ENCODE results near the gene UNC13A. TPM values are rescaled to one million over a fixed set of nuclear protein-coding genes. Genes with fewer than 3 reads are reported as not detected.
A peak's percentile ranks its signal among the peaks of the same experiment; 100 is the strongest.

Gene UNC13A
- total and polyA plus RNA-seq, 2 of the 8 experiments (the other 6 are each of a cell fraction or from before 2014, with no cell fraction given): 13.1 to 47.6 TPM

GRCh38 chr19:17576758-17577456, 111.2 kb downstream of the UNC13A start:
- Histone ChIP-seq H4K20me1 (replicated peaks in 1 of 2; ENCODE audit: control insufficient read depth in 1 of 2, insufficient read depth in 2 of 2, low read length in 2 of 2) (peaks cover 3 to 5% of the 10 kb centered on the region in 2 experiments), H2AK5ac (ENCODE audit: low read depth, low read length) (no peak overlapping the region), H4K91ac (replicated peaks; ENCODE audit: insufficient read length, low read length) (no peak overlapping the region), H3K36me3 (ENCODE audit: control insufficient read depth in 2 of 4, insufficient read depth in 4 of 4, low read length in 3 of 4) (peaks cover 0 to 11% (median 2%) of the 10 kb centered on the region in 4 experiments; a peak in 3 of 8 replicates), H4K8ac (ENCODE audit: extremely low read depth, insufficient read depth, low read length) (no peak overlapping the region; the same call in 1 of the 2 replicates), H3K9me3 (ENCODE audit: insufficient read depth in 2 of 2, low read depth in 1 of 2, low read length in 1 of 2) (no peaks in the 10 kb centered on the region), H4K5ac (ENCODE audit: insufficient read length, low read depth, low read length) (no peak overlapping the region), H3K27me3 (replicated peaks in 1 of 4; ENCODE audit: control insufficient read depth in 3 of 4, extremely low read depth in 1 of 4, insufficient read depth in 3 of 4, low read length in 3 of 4) (no peaks in the 10 kb centered on the region), H2BK15ac (ENCODE audit: low read length) (no peak overlapping the region), H2AFZ (ENCODE audit: low read length) (no peak overlapping the region), H3K23me2 (ENCODE audit: low read depth, low read length) (no peaks in the 10 kb centered on the region; the same call in 1 of the 2 replicates), H2BK20ac (ENCODE audit: low read length) (no peak overlapping the region), H3K18ac (ENCODE audit: extremely low read depth, low read length) (no peak overlapping the region), H3K23ac (ENCODE audit: insufficient read length) (no peak overlapping the region), H3K14ac (ENCODE audit: insufficient read length) (no peak overlapping the region), H2BK120ac (replicated peaks; ENCODE audit: low read depth, low read length) (no peak overlapping the region), H3K27ac (ENCODE audit: low read depth, low read length) (no peak overlapping the region), H3K4me1 (replicated peaks in 1 of 4; ENCODE audit: control insufficient read depth in 3 of 4, insufficient read depth in 4 of 4, low read length in 3 of 4) (peaks cover 0 to 18% (median 14%) of the 10 kb centered on the region in 4 experiments; a peak in 6 of 7 replicates), H3K4me3 (ENCODE audit: extremely low read depth in 1 of 4, insufficient read depth in 2 of 4, low read depth in 3 of 4, low read length in 4 of 4) (peak overlapping the region in 3 of 4 experiments; percentile 36 to 58 (median 38); a peak in 7 of 8 replicates), H2BK5ac (ENCODE audit: low read depth, low read length) (no peak overlapping the region; the same call in 1 of the 2 replicates), H3K79me1 (ENCODE audit: low read depth, low read length) (peaks cover 3% of the 10 kb centered on the region; the same call in 1 of the 2 replicates), H3K4ac (replicated peaks; ENCODE audit: insufficient read length, low read depth, low read length) (no peak overlapping the region), H3K4me2 (ENCODE audit: insufficient read depth in 1 of 2, low read depth in 2 of 2, low read length in 2 of 2) (peak overlapping the region; percentile 64 to 81), H3K9ac (replicated peaks in 1 of 4; ENCODE audit: extremely low read depth in 1 of 4, low read depth in 3 of 4, low read length in 3 of 4) (no peak overlapping the region), H3K79me2 (ENCODE audit: control insufficient read depth in 1 of 2, insufficient read depth in 2 of 2, low read length in 2 of 2) (no peaks in the 10 kb centered on the region), H2BK12ac (ENCODE audit: low read depth, low read length) (0 out of 2 replicates have a peak overlapping the region, but pooled peaks have one; percentile 9), H3K56ac (replicated peaks; ENCODE audit: insufficient read length, low read depth, low read length) (no peak overlapping the region)
- CTCF ChIA-PET (ENCODE audit: partially characterized antibody): interaction anchor here (0.6 to 4.9 kb wide), 11 partner anchors 9 to 136 kb away, joined by 3 to 38 read pairs (median 5); no protein-coding TSS in a partner anchor
- 23% methylated on average over 27 of the region's 34 CpGs; no CpG with 5 or more reads in 1 of the 2 experiments for WGBS, 2 experiments (ENCODE audit: extremely low coverage in 1 of 2, insufficient coverage in 1 of 2, insufficient read length in 1 of 2, insufficient replicate concordance in 2 of 2, low coverage in 1 of 2, low lambda C conversion rate in 2 of 2, missing lambda C conversion rate in 1 of 2)
- peak; percentile 95 to 98 for DNase-seq (ENCODE audit: low read depth in 1 of 2, low spot score in 2 of 2)
- POLR2A ChIA-PET (ENCODE audit: partially characterized antibody): interaction anchor here (0.8 to 1.2 kb wide), 2 partner anchors 66 to 310 kb away, joined by 3 to 6 read pairs; partner anchors contain the start of genes BABAM1 and PGLS
- FAIRE-seq: no peak
- TF ChIP-seq EZH2 (IDR thresholded peaks at IDR 0.05; ENCODE audit: low read depth, low read length, severe bottlenecking) (no peak), POU5F1 (IDR thresholded peaks at IDR 0.05; ENCODE audit: low read depth, low read length) (no peak), KDM4A (IDR thresholded peaks at IDR 0.05; ENCODE audit: low read depth, low read length, severe bottlenecking) (no peak), SAP30 (IDR thresholded peaks at IDR 0.05; ENCODE audit: insufficient read depth, insufficient replicate concordance, low read length) (no peak), CBX8 (IDR thresholded peaks at IDR 0.05; ENCODE audit: borderline replicate concordance, low read depth, low read length) (no peak), FOSL1 (IDR thresholded peaks at IDR 0.05; ENCODE audit: insufficient read depth, low read depth, low read length) (no peak), RNF2 (IDR thresholded peaks at IDR 0.05; ENCODE audit: borderline replicate concordance, low read depth, low read length, missing control alignments, poor library complexity, severe bottlenecking) (no peak), E2F6 (IDR thresholded peaks at IDR 0.05) (0 out of 2 replicates have a peak, but pooled peaks have one; percentile 40), TAF7 (optimal IDR thresholded peaks at IDR 0.05; ENCODE audit: borderline replicate concordance, low read depth, low read length) (no peak)
